PC-3 (cell line): ENCODE measurements around the gene ZNF678. TPM values are rescaled to one million over a fixed set of nuclear protein-coding genes. Genes with fewer than 3 reads are reported as not detected.

Experiments used
- ATAC-seq: fragments of 200-7000 bp; cut with Tn5 transposase; 2 replicates; pipeline ENCODE4 v1.9.1; 2020; ENCODE audit warnings: mild to moderate bottlenecking, moderate library complexity
- BruUV-seq: library from RNA; stranded (reverse); fragments of 400-500 nt; replicated peaks from 2 replicates; lab custom pipeline; 2021; lab: Mats Ljungman, UMichigan
- CTCF ChIA-PET: fragments of 300-600 bp; sonication (Branson Sonifier 250); formaldehyde crosslinking; loops from one replicate; lab custom pipeline; 2022; ENCODE audit warnings: antibody characterized with exemption; lab: Charles Lee
- POLR2A ChIA-PET: fragments of 300-600 bp; sonication (Branson Sonifier 250); formaldehyde crosslinking; loops from one replicate; lab custom pipeline; 2022; ENCODE audit warnings: antibody characterized with exemption; ENCODE audit not compliant: unreplicated experiment; lab: Charles Lee
- DNase-seq: peaks from one replicate; pipeline ENCODE4 v3.0.0-alpha.2; 2015
- H2AFZ ChIP-seq: fragments of 300-600 bp; sonication (generic); 2 replicates; pipeline ENCODE4 v1.6.0; 2016; ENCODE audit warnings: antibody characterized with exemption, low read length
- H3F3A ChIP-seq: fragments of 300-600 bp; sonication (generic); one replicate; pipeline ENCODE4 v1.6.0; 2017; ENCODE audit warnings: antibody characterized with exemption, low read length, control low read depth, mild to moderate bottlenecking; ENCODE audit not compliant: unreplicated experiment
- H3K27ac ChIP-seq: fragments of 300-600 bp; sonication (generic); 2 replicates; pipeline ENCODE4 v1.5.1; 2016; ENCODE audit warnings: mild to moderate bottlenecking, low read length
- H3K27me3 ChIP-seq: fragments of 300-600 bp; sonication (generic); 2 replicates; pipeline ENCODE4 v1.6.1; 2016; ENCODE audit warnings: low read length, mixed read lengths
- H3K36me3 ChIP-seq: fragments of 300-600 bp; sonication (generic); 2 replicates; pipeline ENCODE4 v1.6.1; 2016; ENCODE audit warnings: low read depth, mixed run types, low read length, mixed read lengths
- H3K4me1 ChIP-seq: fragments of 300-600 bp; sonication (generic); 2 replicates; pipeline ENCODE4 v1.5.1; 2016; ENCODE audit warnings: low read length; ENCODE audit not compliant: insufficient read depth
- H3K4me2 ChIP-seq: fragments of 300-600 bp; sonication (generic); 2 replicates; pipeline ENCODE4 v1.6.0; 2016; ENCODE audit warnings: low read length
- H3K4me3 ChIP-seq: fragments of 300-600 bp; sonication (generic); 2 replicates; pipeline ENCODE4 v1.5.1; 2016; ENCODE audit warnings: mild to moderate bottlenecking, low read length, mixed read lengths
- H3K79me2 ChIP-seq: fragments of 300-600 bp; sonication (generic); 2 replicates; pipeline ENCODE4 v1.6.1; 2017; ENCODE audit warnings: low read length, mixed read lengths
- H3K9ac ChIP-seq: fragments of 300-600 bp; sonication (generic); 2 replicates; pipeline ENCODE4 v1.6.0; 2016; ENCODE audit warnings: mild to moderate bottlenecking, low read length
- H3K9me2 ChIP-seq: fragments of 300-600 bp; sonication (generic); replicated peaks from 2 replicates; pipeline ENCODE4 v1.6.1; 2016; ENCODE audit warnings: mixed run types, low read length, mixed read lengths
- H3K9me3 ChIP-seq: fragments of 300-600 bp; sonication (generic); 2 replicates; pipeline ENCODE4 v1.6.1; 2016; ENCODE audit warnings: low read length, mixed read lengths
- H4K20me1 ChIP-seq: fragments of 300-600 bp; sonication (generic); 2 replicates; pipeline ENCODE4 v1.6.1; 2016; ENCODE audit warnings: low read length, mixed read lengths
- EZH2 ChIP-seq: fragments of 300-600 bp; sonication (generic); IDR thresholded peaks from one replicate; pipeline ENCODE4 v1.6.1; 2017; ENCODE audit warnings: antibody characterized with exemption, mild to moderate bottlenecking, low read length; ENCODE audit not compliant: unreplicated experiment
- EZH2phosphoT487 ChIP-seq: fragments of 300-600 bp; sonication (generic); IDR thresholded peaks from 2 replicates; pipeline ENCODE4 v1.6.1; 2018; ENCODE audit warnings: mild to moderate bottlenecking, antibody characterized with exemption, low read length, borderline replicate concordance
- intact Hi-C: fragments of 100-400 bp; cut with micrococcal nuclease; formaldehyde crosslinking; loops from 2 replicates; pipeline ENCODE4 v1.9.0; 2023
- total RNA-seq: library from RNA; depleted of rRNA; stranded (reverse); fragments of >200 nt; gene quantifications from 2 replicates; pipeline ENCODE4 v1.2.3, GENCODE V29; 2014
- TF ChIP-seq, protein P1 (sequence below): fragments of 300-600 bp; sonication (generic); conservative IDR thresholded peaks from 2 replicates; pipeline ENCODE4 v1.5.1; 2017; ENCODE audit warnings: antibody characterized with exemption, low read depth, mild to moderate bottlenecking, low read length

ZNF678 gene
- total RNA-seq, 1 experiment from 2014 or later, result 22.6 TPM

DNA sequence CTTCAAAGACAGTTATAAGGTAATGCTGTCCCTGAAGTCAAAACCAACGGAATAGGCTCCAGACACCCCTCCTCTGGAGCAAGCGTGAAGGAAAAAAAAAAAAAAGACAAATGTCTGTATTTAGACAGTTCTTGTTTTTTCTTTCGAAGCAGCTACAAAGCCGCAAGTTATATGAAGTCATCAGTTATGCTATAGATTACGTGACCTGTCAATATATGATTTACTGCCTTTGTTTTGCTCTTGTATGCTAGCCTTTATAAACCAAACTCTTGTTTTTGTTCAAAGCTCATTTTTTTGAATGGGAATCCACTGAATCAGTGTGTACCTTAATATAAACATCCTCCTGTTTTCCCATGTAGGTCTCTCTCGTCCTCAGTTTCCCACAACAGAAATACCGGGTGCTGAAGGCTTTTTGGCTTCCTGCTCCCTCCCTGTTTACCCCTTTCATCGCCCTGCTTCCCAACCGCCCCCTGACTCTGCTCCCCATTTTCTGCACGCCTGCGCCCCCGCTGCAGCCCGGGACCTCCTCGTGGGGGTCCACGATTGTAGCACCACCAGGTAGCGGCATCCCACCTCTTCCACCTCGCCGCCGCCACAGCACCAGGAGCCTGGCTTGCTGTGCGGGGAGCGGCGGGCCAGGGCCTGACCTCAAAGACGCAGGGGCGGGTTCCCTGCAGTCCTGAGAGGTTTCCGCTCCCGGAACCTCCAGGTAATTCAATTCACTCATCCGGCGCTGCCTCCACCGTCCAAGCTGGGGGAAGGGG is 5.2 kb upstream of the ZNF678 start:
- H3K4me1 ChIP-seq, result peaks cover 3% of the 10 kb centered on the region; the same call in 1 of the 2 replicates
- no peaks in the 10 kb centered on the region for H4K20me1 ChIP-seq
- intact Hi-C loops, result no loop called here
- ATAC-seq (no peak), DNase-seq (no peak)
- H3K27ac ChIP-seq, result no peak overlapping the region
- no peak overlapping the region for H3K9ac ChIP-seq
- BruUV-seq, result no TSS peak
- no peaks in the 10 kb centered on the region for H3K79me2 ChIP-seq
- CTCF ChIA-PET, result no interaction called here
- H3K36me3 ChIP-seq, result no peaks in the 10 kb centered on the region
- no peak overlapping the region for H3K4me2 ChIP-seq
- no peaks in the 10 kb centered on the region for H3K27me3 ChIP-seq
- H3K9me3 ChIP-seq, result 0 out of 2 replicates have a peak, but pooled peaks cover 3% of the 10 kb centered on the region
- POLR2A ChIA-PET, result no interaction called here
- H3K9me2 ChIP-seq, result no peaks in the 10 kb centered on the region
- no peak overlapping the region for H2AFZ ChIP-seq
- TF ChIP-seq EZH2phosphoT487, result no peak
- TF ChIP-seq EZH2, result no peak
- TF ChIP-seq, protein P1, sequence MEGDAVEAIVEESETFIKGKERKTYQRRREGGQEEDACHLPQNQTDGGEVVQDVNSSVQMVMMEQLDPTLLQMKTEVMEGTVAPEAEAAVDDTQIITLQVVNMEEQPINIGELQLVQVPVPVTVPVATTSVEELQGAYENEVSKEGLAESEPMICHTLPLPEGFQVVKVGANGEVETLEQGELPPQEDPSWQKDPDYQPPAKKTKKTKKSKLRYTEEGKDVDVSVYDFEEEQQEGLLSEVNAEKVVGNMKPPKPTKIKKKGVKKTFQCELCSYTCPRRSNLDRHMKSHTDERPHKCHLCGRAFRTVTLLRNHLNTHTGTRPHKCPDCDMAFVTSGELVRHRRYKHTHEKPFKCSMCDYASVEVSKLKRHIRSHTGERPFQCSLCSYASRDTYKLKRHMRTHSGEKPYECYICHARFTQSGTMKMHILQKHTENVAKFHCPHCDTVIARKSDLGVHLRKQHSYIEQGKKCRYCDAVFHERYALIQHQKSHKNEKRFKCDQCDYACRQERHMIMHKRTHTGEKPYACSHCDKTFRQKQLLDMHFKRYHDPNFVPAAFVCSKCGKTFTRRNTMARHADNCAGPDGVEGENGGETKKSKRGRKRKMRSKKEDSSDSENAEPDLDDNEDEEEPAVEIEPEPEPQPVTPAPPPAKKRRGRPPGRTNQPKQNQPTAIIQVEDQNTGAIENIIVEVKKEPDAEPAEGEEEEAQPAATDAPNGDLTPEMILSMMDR, result no peak
- H3F3A ChIP-seq, result no peaks in the 10 kb centered on the region
- H3K4me3 ChIP-seq, result no peak overlapping the region

DNA sequence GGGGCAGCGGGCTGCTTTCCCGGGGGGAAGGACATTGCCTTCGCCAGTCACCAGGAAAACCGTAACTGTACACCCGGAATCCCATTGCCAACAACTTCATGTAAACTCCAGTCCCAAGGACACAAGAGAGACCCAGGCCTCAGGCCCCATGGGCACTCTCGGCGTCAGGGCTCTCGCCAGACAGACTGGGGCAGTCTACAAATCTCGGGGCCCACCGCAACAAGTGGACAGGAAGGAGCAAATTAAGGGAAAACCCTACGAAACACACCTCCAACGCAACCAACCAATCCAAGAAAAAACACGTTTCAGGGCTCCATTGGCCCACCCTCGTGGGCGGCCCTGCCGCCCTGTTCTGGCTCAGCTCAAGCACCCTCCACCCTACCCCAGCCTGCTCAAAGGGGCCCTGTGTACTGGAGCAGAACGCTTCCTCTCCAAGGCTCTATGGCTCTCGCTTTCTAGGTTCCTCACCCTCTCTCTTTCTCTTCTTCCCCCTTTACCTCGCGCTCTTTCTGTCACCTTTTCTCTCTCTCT is 4.6 kb upstream of the ZNF678 start:
- Histone ChIP-seq H3K27ac (no peak overlapping the region), H3K4me3 (no peak overlapping the region), H2AFZ (no peak overlapping the region), H3K9ac (no peak overlapping the region), H3K4me2 (no peak overlapping the region), H3K4me1 (peaks cover 3% of the 10 kb centered on the region; the same call in 1 of the 2 replicates), H3F3A (no peaks in the 10 kb centered on the region), H3K27me3 (no peaks in the 10 kb centered on the region), H3K9me3 (0 out of 2 replicates have a peak, but pooled peaks cover 3% of the 10 kb centered on the region), H3K79me2 (peaks cover under 1% of the 10 kb centered on the region; the same call in 1 of the 2 replicates), H4K20me1 (no peaks in the 10 kb centered on the region), H3K36me3 (no peaks in the 10 kb centered on the region), H3K9me2 (no peaks in the 10 kb centered on the region)
- intact Hi-C loops, result no loop called here
- CTCF ChIA-PET, result no interaction called here
- no TSS peak for BruUV-seq
- TF ChIP-seq, protein P1, result no peak
- TF ChIP-seq EZH2 (no peak), EZH2phosphoT487 (no peak)
- DNase-seq (no peak), ATAC-seq (no peak)
- POLR2A ChIA-PET, result no interaction called here

DNA sequence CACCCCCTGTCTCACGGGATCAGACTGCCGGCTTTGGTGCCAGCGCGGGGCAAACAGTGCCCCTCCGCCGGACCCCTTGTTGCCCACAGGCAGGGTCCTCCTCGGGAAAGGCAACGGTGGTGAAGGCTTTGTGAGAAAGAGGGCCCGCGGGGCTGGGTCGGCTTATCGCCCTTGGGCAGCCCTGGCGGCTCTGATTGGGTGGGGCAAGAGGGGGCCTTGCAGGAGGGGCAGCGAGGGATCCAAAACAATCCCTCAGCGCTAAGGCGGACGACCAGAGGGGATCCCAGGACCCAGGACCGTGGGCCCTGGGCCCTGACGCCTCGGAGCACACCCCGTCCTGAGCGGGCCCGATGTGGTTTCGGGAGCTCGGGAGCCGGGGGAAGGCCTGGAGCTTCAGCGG is 3.9 kb upstream of the ZNF678 start:
- H2AFZ ChIP-seq, result no peak overlapping the region
- no TSS peak for BruUV-seq

More for the DNA sequence above, 3.9 kb upstream of the ZNF678 start:
- no peaks in the 10 kb centered on the region for H4K20me1 ChIP-seq
- TF ChIP-seq, protein P1, result no peak
- no peak for TF ChIP-seq EZH2
- H3K36me3 ChIP-seq, result no peaks in the 10 kb centered on the region
- H3K4me1 ChIP-seq, result peaks cover 6% of the 10 kb centered on the region; the same call in 1 of the 2 replicates
- H3K79me2 ChIP-seq, result peaks cover 8% of the 10 kb centered on the region
- no peak overlapping the region for H3K4me2 ChIP-seq
- POLR2A ChIA-PET, result interaction anchor here (0.6 kb wide), 1 partner anchor 28 kb away, joined by 27 read pairs; no protein-coding TSS in a partner anchor
- CTCF ChIA-PET, result interaction anchor here (0.6 kb wide), 1 partner anchor 17 kb away, joined by 3 read pairs; no protein-coding TSS in a partner anchor
- no peak overlapping the region for H3K4me3 ChIP-seq
- intact Hi-C loops, result no loop called here
- DNase-seq (no peak), ATAC-seq (no peak)
- H3K27ac ChIP-seq, result no peak overlapping the region
- 0 out of 2 replicates have a peak, but pooled peaks cover 3% of the 10 kb centered on the region for H3K9me3 ChIP-seq
- no peak overlapping the region for H3K9ac ChIP-seq
- no peaks in the 10 kb centered on the region for H3K27me3 ChIP-seq
- H3F3A ChIP-seq, result no peaks in the 10 kb centered on the region
- H3K9me2 ChIP-seq, result no peaks in the 10 kb centered on the region
